ENCODE measurements around the gene SKAP1.

SKAP1 gene

DNA sequence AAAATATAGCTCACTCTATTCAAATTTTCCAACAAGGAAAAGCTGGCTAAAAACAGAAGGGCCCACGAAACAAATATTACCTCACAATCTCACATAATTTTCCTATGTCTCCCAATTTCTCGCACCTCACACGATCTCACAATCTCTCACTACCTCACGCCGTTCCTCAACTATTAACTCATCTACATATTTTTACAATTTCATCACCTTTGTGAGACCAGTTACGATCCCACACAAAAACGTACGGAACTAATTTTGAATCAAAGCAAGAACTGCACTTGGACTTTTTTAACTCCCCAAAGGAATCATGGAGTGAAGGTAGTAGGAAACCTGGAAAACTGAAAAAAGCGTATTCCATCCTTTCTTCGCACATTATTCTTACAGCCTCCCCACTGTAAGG lies 329.9 kb downstream of the SKAP1 start:
- no peak for DNase-seq

DNA sequence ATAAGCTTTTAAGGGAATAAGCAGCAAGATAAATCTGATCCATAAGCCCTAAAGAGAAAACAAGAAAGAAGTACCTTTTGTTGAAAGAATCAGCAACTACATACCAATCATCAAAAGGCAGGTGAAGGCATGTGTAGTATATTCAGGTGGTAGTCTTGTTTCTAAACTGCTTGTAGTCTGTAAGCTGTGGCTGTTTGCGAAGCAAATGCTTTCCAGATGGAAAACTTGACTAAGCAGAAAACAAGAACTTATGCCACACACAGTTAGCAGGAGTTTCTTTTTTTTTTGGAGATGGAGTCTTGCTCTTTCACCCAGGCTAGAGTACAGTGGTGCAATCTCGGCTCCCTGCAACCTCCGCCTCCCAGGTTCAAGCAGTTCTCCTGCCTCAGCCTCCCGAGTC lies 334.4 kb downstream of the SKAP1 start:
- DNase-seq, result no peak

DNA sequence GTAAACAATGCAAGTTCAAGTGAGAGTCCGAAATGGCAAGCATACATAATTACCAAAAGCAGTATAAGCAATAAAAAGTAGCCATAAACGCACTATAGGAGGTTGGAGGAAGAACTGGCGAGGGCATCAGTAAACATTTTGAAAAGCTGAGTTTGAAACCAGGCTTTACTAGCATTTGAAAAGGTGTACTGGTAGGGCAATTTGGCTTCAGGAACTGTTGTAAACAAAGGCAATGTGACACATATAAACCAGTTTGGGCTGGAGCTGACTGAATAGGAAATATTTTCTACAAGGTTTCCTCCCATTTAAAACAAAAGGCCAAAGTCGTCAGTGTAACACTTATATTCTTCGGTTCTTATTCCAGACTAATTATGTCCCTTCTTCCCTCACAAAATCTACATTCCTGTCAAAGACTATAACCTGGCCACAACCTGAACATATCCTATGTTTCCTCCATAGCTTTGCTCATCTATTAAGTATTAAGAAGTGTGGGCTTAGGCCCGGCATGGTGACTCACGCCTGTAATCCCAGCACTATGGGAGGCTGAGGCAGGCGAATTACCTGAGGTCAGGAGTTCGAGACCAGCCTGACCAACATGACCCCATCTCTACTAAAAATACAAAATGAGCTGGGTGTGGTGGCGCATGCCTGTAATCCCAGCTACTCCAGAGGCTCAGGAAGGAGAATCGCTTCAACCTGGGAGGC lies 336.5 kb downstream of the SKAP1 start:
- no peak for DNase-seq

DNA sequence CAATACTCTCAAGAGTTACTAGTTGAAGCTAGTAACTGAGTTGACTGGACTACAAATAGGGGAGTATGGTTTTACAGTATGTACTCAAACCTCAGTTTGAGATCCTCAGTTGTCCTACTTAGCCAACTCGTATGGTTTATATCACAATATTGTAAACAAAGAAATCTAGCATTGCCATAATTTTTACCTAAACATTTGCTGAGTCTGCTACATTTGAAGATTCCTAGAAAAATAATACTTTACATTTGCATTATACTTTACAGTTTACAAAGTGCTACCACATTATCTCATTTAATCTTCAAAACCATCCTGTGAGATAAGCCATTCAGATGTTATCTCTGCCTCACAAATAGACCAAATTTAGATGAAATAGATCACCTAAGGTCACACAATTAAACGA lies 345.1 kb downstream of the SKAP1 start:
- DNase-seq, result no peak

Data from eye (tissue), 1 donor.